Stimulated activated CD4-positive, alpha-beta T cell treated with anti-CD3 and anti-CD28 coated beads, Interleukin-15, amount 100 ng/mL, for 48 hours (primary cell): ENCODE measurements around the gene HOMER3.
"Not testable (repeated sequence)": the region's sequence is repeated elsewhere in the genome, so short reads cannot be mapped to it uniquely, and the experiment has no call there.

Experiments
- DNase-seq, 2 donors: peaks; one replicate each; pipeline ENCODE4 v3.0.0-alpha.2; 2020; ENCODE audit warnings: low read depth in 2 of 2

Gene HOMER3

GRCh38 chr19:18902519-18902918, 38.5 kb downstream of the HOMER3 start:
- DNase-seq = not testable (repeated sequence)

DNA sequence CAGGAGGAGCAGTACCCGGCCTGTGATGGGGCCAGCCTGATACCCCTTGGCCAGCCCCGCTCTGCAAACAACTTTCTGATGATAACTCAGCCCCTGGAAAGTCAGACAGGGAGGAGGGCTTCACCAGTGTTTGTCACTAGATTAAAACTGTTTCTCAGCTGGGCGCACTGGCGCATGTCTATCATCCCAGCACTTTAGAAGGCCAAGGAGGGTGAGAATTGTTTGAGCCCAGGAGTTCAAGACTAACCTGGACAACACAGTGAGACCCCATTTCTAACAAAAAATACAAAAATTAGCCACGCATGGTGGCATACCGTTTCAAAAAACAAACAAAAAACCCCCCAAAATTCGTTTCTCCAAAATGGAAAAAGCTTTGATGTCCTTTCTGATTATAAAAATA, 39.5 kb downstream of the HOMER3 start:
- no peak for DNase-seq

DNA sequence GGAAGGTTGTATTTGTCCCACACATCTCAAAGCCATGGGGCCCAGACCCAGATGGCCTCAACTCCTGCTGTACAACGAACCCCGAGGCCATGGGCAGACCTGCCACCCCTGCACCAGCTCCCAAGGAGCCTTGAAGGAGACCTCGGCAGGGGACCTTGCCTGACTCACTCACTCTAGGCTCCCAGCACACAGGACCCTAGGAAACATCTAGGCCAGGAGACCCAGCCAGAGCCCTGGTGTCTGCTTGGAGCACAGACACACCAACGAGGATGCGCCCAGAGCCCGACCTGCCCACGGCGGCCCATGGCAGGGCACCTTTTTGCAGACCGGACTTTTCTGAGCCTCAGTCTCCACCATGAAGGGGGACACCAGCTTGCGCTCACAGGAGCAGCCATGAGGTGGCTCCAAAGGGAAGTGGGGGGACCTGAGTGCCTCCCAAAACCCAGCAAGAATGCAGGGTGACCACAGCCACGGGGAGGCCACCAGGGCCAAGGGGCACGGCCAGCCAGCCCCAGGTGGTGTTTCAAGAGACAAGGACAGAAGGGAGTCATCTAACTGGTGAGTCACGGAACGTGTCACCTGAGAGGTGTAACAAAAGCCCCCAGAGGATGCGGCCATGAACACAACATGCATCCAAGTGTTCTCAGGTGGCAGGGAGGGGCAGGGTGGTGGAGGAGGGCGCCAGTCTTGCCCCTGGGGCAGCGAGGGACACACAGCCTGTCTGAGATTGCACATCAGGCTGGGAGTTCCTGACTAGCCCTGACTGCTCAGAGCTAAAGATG, 40.1 kb downstream of the HOMER3 start:
- DNase-seq = no peak

DNA sequence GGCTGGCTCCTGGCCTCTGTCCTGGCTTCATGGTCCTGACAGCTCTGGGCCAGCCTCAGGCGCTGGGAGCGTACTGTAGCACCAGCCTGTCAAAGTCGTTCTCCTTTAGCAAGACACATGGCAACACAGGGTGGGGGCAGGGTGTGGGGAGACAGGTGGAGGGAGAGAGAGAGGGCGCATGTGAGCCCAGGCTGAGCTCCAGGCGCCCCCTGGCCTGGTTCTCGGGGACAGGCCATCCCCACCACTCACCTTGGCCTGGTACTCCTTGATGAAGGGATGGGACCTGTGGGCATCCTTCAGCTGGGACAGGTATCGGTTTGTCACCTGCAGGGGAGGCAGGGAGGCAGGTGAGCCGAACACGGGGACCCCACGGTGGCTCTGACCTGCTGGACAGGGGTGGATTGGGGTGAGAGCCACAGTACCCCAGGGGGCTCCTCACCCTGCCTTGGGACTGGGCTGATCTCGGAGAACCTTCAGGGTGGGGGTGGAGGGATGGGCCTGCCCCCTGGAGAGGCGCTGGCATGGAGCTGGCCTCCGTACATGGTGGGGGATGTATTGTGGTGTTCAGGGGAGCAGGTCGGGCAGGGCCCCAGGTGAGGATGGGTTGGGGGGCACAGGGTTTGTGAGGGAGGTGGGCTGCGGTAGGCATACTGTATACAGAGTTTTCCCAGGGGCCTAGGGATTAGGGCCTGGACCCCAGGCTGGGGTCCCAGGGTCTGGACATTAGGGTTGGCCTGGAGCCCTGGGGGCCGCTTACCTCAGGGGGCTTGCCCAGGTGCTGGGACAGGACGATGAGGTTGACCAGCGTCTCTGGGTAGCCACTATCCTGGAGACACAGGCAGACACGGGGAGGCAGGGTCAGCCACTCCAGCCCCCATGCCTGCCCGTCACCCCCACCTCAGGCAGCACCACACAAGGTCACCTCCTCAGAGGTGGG, 41.1 kb downstream of the HOMER3 start:
- no peak for DNase-seq

- no peak for DNase-seq
Measured at GRCh38 chr19:18898607-18899408, 42.2 kb downstream of the HOMER3 start.

DNA sequence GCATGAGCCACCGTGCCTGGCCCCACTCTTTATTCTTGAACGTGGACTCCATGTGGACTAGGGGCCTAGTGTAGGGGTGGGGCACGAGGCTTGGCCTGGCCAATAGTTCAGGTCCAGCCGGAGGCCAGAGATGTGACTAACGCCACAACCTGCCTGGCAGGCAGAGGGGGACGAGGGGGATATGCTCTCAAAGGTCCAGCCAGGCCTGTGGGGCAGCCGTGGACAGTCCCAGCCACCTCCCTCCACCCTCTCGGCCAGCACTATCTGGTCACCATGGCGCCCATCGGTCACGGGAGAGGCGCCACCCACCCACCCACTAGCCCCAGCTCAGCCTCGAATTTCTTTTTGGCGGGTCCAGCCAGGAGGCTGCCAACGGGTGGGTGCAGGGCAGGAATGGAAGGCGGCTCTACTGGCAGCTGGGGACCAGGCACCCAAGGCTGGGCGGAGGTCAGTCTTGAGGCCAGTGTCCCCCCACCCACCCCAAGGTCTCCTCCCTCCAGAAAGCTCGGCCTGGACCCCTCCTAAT, 42.9 kb downstream of the HOMER3 start:
- DNase-seq = no peak

GRCh38 chr19:18897094-18898029, 43.7 kb downstream of the HOMER3 start:
- DNase-seq = no peak

GRCh38 chr19:18896421-18896841, 44.6 kb downstream of the HOMER3 start:
- no peak for DNase-seq

- DNase-seq = no peak
Measured at GRCh38 chr19:18895824-18896341, 45.1 kb downstream of the HOMER3 start, which contains the start of gene CERS1. Gene CERS1, minus strand, starts transcription at chr19:18896158. Its CDS starts 86 bp downstream, at chr19:18896072.

GRCh38 chr19:18895038-18895823, 45.8 kb downstream of the HOMER3 start:
- DNase-seq = no peak

- DNase-seq = no peak
Measured at GRCh38 chr19:18894254-18895037, 46.6 kb downstream of the HOMER3 start.

DNA sequence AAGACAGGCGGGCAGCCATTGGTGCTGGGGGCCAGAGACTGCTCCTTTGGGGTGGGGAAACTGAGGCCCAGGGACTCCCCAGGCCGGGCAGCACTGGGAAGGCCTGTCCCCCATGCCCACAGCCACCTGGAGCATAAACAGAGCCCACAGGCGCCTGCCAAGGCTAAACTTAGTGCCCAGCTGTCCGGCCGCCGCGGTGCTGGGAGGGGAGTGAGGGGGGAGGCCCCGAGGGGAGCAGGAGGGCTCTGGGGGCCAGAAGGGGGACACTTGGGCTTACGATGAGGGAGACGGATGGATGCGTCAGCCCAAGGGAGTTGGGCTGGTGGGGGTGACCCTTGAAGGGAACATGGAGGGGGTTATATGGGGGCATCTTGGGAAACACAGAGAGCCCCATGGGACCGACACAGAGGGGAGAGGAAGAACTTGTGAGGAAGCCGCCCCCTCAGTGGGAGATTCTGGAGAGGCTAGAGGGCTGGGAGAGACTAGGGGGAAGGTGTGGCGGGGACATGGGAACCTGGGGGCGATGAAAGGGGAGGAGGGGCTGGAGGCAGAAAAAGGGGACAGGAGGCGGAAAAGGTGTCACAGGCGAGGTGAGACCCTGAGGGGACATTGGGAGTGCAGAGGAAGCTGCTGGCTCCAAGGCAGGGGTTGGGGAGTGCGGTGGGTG, 47.3 kb downstream of the HOMER3 start:
- no peak for DNase-seq

GRCh38 chr19:18889949-18890745, 50.9 kb downstream of the HOMER3 start:
- DNase-seq = no peak

GRCh38 chr19:18886972-18887371, 54.0 kb downstream of the HOMER3 start:
- no peak for DNase-seq

GRCh38 chr19:18883526-18884304, 57.3 kb downstream of the HOMER3 start:
- no peak for DNase-seq

- DNase-seq = no peak
Measured at GRCh38 chr19:18881491-18881890, 59.5 kb downstream of the HOMER3 start.
